Measurements from ENCODE around the gene ABCC12. TPM values are rescaled to one million over a fixed set of nuclear protein-coding genes. Genes with fewer than 3 reads are reported as not detected.
A peak's percentile ranks its signal among the peaks of the same experiment; 100 is the strongest.

ABCC12 gene
- total RNA-seq, 1 donor from 2014 or later: 0.06 TPM

DNA sequence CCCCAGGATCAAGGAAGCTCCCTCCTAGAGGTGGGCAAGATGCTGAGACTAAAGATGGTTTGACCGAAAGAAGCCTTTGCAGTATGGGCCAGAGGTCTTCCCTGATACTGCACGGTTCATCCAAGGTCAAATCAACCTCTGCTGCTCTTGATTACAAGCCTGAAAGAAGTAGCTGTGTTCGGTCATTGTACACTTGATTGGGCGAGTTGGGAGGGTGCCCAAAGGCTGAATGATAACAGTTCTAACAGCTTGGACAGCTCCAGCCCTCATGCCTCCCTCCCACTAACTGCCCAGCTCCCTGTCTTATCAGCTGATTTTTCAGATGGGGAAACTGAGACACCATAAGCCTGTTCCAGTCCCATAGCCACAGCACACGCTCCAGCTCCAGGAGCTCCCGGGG lies 42.8 kb downstream of the ABCC12 start:
- Histone ChIP-seq H3K4me1 (peaks cover 14% of the 10 kb centered on the region), H4K20me1 (ENCODE audit: low read depth) (no peaks in the 10 kb centered on the region), H3K27ac (no peak overlapping the region), H3K36me3 (no peaks in the 10 kb centered on the region), H3K9ac (no peak overlapping the region), H3K4me2 (no peak overlapping the region), H3F3A (ENCODE audit: low read depth) (peaks cover 12% of the 10 kb centered on the region), H3K9me3 (ENCODE audit: low read depth) (no peaks in the 10 kb centered on the region), H2AFZ (replicated peaks) (no peak overlapping the region), H3K27me3 (no peaks in the 10 kb centered on the region), H3K4me3 (no peak overlapping the region), H3K79me2 (ENCODE audit: low read depth) (no peaks in the 10 kb centered on the region)
- Mint-ChIP-seq H3K36me3 (no peaks in the 10 kb centered on the region), H3K27ac (no peak overlapping the region), H3K4me3 (no peak overlapping the region), H3K27me3 (ENCODE audit: insufficient read depth, low read depth) (peaks cover 7% of the 10 kb centered on the region), H3K4me1 (peaks cover 26% of the 10 kb centered on the region), H3K9me3 (no peaks in the 10 kb centered on the region)
- DNase-seq (ENCODE audit: low spot score): no peak
- TF ChIP-seq, protein P1, sequence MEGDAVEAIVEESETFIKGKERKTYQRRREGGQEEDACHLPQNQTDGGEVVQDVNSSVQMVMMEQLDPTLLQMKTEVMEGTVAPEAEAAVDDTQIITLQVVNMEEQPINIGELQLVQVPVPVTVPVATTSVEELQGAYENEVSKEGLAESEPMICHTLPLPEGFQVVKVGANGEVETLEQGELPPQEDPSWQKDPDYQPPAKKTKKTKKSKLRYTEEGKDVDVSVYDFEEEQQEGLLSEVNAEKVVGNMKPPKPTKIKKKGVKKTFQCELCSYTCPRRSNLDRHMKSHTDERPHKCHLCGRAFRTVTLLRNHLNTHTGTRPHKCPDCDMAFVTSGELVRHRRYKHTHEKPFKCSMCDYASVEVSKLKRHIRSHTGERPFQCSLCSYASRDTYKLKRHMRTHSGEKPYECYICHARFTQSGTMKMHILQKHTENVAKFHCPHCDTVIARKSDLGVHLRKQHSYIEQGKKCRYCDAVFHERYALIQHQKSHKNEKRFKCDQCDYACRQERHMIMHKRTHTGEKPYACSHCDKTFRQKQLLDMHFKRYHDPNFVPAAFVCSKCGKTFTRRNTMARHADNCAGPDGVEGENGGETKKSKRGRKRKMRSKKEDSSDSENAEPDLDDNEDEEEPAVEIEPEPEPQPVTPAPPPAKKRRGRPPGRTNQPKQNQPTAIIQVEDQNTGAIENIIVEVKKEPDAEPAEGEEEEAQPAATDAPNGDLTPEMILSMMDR (IDR thresholded peaks at IDR 0.05): no peak
- TF ChIP-seq EZH2phosphoT487 (IDR thresholded peaks at IDR 0.05): no peak
- TF ChIP-seq EZH2 (IDR thresholded peaks at IDR 0.05): no peak

DNA sequence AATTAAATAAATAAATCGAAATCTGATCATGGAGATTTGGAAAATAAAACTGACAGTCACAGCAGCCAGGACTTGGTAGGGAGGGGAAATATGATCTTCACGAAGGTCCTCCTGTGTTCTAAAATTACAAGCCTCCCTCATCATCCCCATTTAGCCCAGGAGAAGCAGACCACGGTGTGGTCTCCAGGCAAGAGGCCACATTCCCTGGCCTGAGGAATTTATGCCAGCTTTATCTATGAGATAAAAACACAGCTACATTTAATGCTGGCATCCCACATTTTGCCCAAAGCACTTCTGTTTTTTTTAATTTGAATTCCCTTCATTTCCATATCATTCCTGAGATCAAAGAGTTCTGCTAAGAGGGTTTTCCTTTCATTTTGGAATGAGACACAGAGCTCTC lies 43.2 kb downstream of the ABCC12 start:
- Histone ChIP-seq H3K4me2 (no peak overlapping the region), H3K9ac (no peak overlapping the region), H3K79me2 (ENCODE audit: low read depth) (no peaks in the 10 kb centered on the region), H3K4me1 (peaks cover 14% of the 10 kb centered on the region), H3F3A (ENCODE audit: low read depth) (peaks cover 12% of the 10 kb centered on the region), H3K27ac (no peak overlapping the region), H3K9me3 (ENCODE audit: low read depth) (no peaks in the 10 kb centered on the region), H4K20me1 (ENCODE audit: low read depth) (no peaks in the 10 kb centered on the region), H3K4me3 (no peak overlapping the region), H3K27me3 (no peaks in the 10 kb centered on the region), H3K36me3 (no peaks in the 10 kb centered on the region), H2AFZ (replicated peaks) (no peak overlapping the region)
- DNase-seq (ENCODE audit: low spot score): no peak
- Mint-ChIP-seq H3K4me1 (peaks cover 26% of the 10 kb centered on the region), H3K36me3 (no peaks in the 10 kb centered on the region), H3K9me3 (no peaks in the 10 kb centered on the region), H3K27me3 (ENCODE audit: insufficient read depth, low read depth) (peaks cover 7% of the 10 kb centered on the region), H3K4me3 (no peak overlapping the region), H3K27ac (no peak overlapping the region)
- no peak for TF ChIP-seq EZH2 (IDR thresholded peaks at IDR 0.05)
- TF ChIP-seq, protein P1 (IDR thresholded peaks at IDR 0.05): no peak

GRCh38 chr16:48110982-48111381 lies 44.8 kb downstream of the ABCC12 start:
- Histone ChIP-seq H3K4me1 (peaks cover 20% of the 10 kb centered on the region), H4K20me1 (ENCODE audit: low read depth) (no peaks in the 10 kb centered on the region), H3F3A (ENCODE audit: low read depth) (peaks cover 12% of the 10 kb centered on the region), H3K79me2 (ENCODE audit: low read depth) (no peaks in the 10 kb centered on the region), H3K27ac (no peak overlapping the region), H3K9me3 (ENCODE audit: low read depth) (no peaks in the 10 kb centered on the region), H3K4me3 (no peak overlapping the region), H3K9ac (no peak overlapping the region), H3K36me3 (no peaks in the 10 kb centered on the region), H3K27me3 (no peaks in the 10 kb centered on the region), H2AFZ (replicated peaks) (no peak overlapping the region), H3K4me2 (no peak overlapping the region)
- Mint-ChIP-seq H3K4me1 (peaks cover 38% of the 10 kb centered on the region), H3K27ac (peak overlapping the region; percentile 19), H3K4me3 (peak overlapping the region; percentile 1), H3K9me3 (peaks cover 2% of the 10 kb centered on the region), H3K27me3 (ENCODE audit: insufficient read depth, low read depth) (peaks cover 4% of the 10 kb centered on the region), H3K36me3 (no peaks in the 10 kb centered on the region)
- TF ChIP-seq EZH2 (IDR thresholded peaks at IDR 0.05): no peak
- no peak for TF ChIP-seq EZH2phosphoT487 (IDR thresholded peaks at IDR 0.05)
- TF ChIP-seq, protein P1 (IDR thresholded peaks at IDR 0.05): no peak
- no peak for DNase-seq (ENCODE audit: low spot score)
